ENCODE measurements around the gene HOXA10.

The HOXA10 gene

GRCh38 chr7:27158436-27159265 lies 15.5 kb downstream of the HOXA10 start:
- Histone ChIP-seq H3K36me3 (ENCODE audit: control insufficient read depth, insufficient read depth, low read length) (no peaks in the 10 kb centered on the region), H3K4me3 (replicated peaks; ENCODE audit: low read depth, low read length) (no peak overlapping the region), H3K27me3 (replicated peaks; ENCODE audit: control insufficient read depth, insufficient read depth, low read length) (peaks cover 2% of the 10 kb centered on the region)
- no peak for TF ChIP-seq CTCF (IDR thresholded peaks at IDR 0.05; ENCODE audit: insufficient read depth, low read length, poor library complexity, severe bottlenecking)
- DNase-seq (ENCODE audit: extremely low read depth, insufficient read length): no peak

- Histone ChIP-seq H3K36me3 (ENCODE audit: control insufficient read depth, insufficient read depth, low read length) (no peaks in the 10 kb centered on the region), H3K4me3 (replicated peaks; ENCODE audit: low read depth, low read length) (no peak overlapping the region), H3K27me3 (replicated peaks; ENCODE audit: control insufficient read depth, insufficient read depth, low read length) (peaks cover 2% of the 10 kb centered on the region)
- TF ChIP-seq CTCF (IDR thresholded peaks at IDR 0.05; ENCODE audit: insufficient read depth, low read length, poor library complexity, severe bottlenecking): no peak
- DNase-seq (ENCODE audit: extremely low read depth, insufficient read length): no peak
Observed at GRCh38 chr7:27157702-27158431, 16.3 kb downstream of the HOXA10 start.

- Histone ChIP-seq H3K36me3 (ENCODE audit: control insufficient read depth, insufficient read depth, low read length) (no peaks in the 10 kb centered on the region), H3K27me3 (replicated peaks; ENCODE audit: control insufficient read depth, insufficient read depth, low read length) (peaks cover 2% of the 10 kb centered on the region), H3K4me3 (replicated peaks; ENCODE audit: low read depth, low read length) (no peak overlapping the region; the same call in 1 of the 2 replicates)
- TF ChIP-seq CTCF (IDR thresholded peaks at IDR 0.05; ENCODE audit: insufficient read depth, low read length, poor library complexity, severe bottlenecking): no peak
- DNase-seq (ENCODE audit: extremely low read depth, insufficient read length): no peak
Observed at GRCh38 chr7:27156916-27157701, 17.0 kb downstream of the HOXA10 start.

GRCh38 chr7:27156508-27156898 lies 17.6 kb downstream of the HOXA10 start, which contains the start of gene HOXA7:
HOXA7 (minus strand) TSS chr7:27156675; CDS start chr7:27156545, 130 bp downstream.
- TF ChIP-seq CTCF (IDR thresholded peaks at IDR 0.05; ENCODE audit: insufficient read depth, low read length, poor library complexity, severe bottlenecking): no peak
- no peaks in the 10 kb centered on the region for H3K36me3 ChIP-seq (ENCODE audit: control insufficient read depth, insufficient read depth, low read length)
- peaks cover 2% of the 10 kb centered on the region for H3K27me3 ChIP-seq (replicated peaks; ENCODE audit: control insufficient read depth, insufficient read depth, low read length)
- DNase-seq (ENCODE audit: extremely low read depth, insufficient read length): no peak
- H3K4me3 ChIP-seq (replicated peaks; ENCODE audit: low read depth, low read length): peak within 1 kb of the TSS; percentile 45

GRCh38 chr7:27155816-27156507 lies 18.2 kb downstream of the HOXA10 start:
- no peaks in the 10 kb centered on the region for H3K36me3 ChIP-seq (ENCODE audit: control insufficient read depth, insufficient read depth, low read length)
- no peak for DNase-seq (ENCODE audit: extremely low read depth, insufficient read length)
- H3K27me3 ChIP-seq (replicated peaks; ENCODE audit: control insufficient read depth, insufficient read depth, low read length): peaks cover 2% of the 10 kb centered on the region
- no peak for TF ChIP-seq CTCF (IDR thresholded peaks at IDR 0.05; ENCODE audit: insufficient read depth, low read length, poor library complexity, severe bottlenecking)
- peak overlapping the region; percentile 45 for H3K4me3 ChIP-seq (replicated peaks; ENCODE audit: low read depth, low read length)

All from GM06990 (cell line).